Astrocyte (in vitro differentiated cells and primary cell): ENCODE results near the gene IFITM10. TPM values are rescaled to one million over a fixed set of nuclear protein-coding genes. Genes with fewer than 3 reads are reported as not detected.

Experiments used
- DNase-seq: peaks from one replicate; pipeline ENCODE4 v3.0.0-alpha.2; 2010; ENCODE audit warnings: low read depth
- FAIRE-seq: peaks from 2 replicates; lab custom pipeline; 2011; peaks lifted over from hg19 to GRCh38; lab: Jason Lieb, UNC
- H2AFZ ChIP-seq: 2 replicates; pipeline ENCODE4 v1.6.0; 2012; ENCODE audit warnings: low read depth, low read length, inconsistent platforms
- H3K27ac ChIP-seq: 2 replicates; pipeline ENCODE4 v1.5.1; 2011; ENCODE audit warnings: low read depth, low read length, inconsistent platforms
- H3K27me3 ChIP-seq: 2 replicates; pipeline ENCODE4 v1.6.0; 2011; ENCODE audit warnings: low read length, inconsistent platforms; ENCODE audit not compliant: insufficient read depth
- H3K36me3 ChIP-seq: 2 replicates; pipeline ENCODE4 v1.5.1; 2011; ENCODE audit warnings: low read length, inconsistent platforms; ENCODE audit not compliant: insufficient read depth
- H3K4me1 ChIP-seq: 2 replicates; pipeline ENCODE4 v1.5.1; 2011; ENCODE audit warnings: low read length, inconsistent platforms; ENCODE audit not compliant: insufficient read depth
- H3K4me2 ChIP-seq: 2 replicates; pipeline ENCODE4 v1.6.0; 2012; ENCODE audit warnings: low read length, inconsistent platforms
- H3K4me3 ChIP-seq: 2 replicates; pipeline ENCODE4 v1.5.1; 2011; ENCODE audit warnings: low read depth, mild to moderate bottlenecking, low read length, inconsistent platforms; ENCODE audit not compliant: insufficient read depth
- H3K79me2 ChIP-seq: 2 replicates; pipeline ENCODE4 v1.6.0; 2012; ENCODE audit warnings: mild to moderate bottlenecking, low read length, inconsistent platforms; ENCODE audit not compliant: insufficient read depth
- H3K9ac ChIP-seq: 2 replicates; pipeline ENCODE4 v1.6.0; 2012; ENCODE audit warnings: mild to moderate bottlenecking, low read length, inconsistent platforms
- H3K9me3 ChIP-seq: 2 replicates; pipeline ENCODE4 v1.5.1; 2012; ENCODE audit warnings: low read depth, mild to moderate bottlenecking, low read length, inconsistent platforms; ENCODE audit not compliant: insufficient read depth
- H4K20me1 ChIP-seq: 2 replicates; pipeline ENCODE4 v1.6.0; 2012; ENCODE audit warnings: low read length, inconsistent platforms; ENCODE audit not compliant: insufficient read depth
- H3K27ac Mint-ChIP-seq: one replicate; pipeline ENCODE4 v1.8.0; 2021; ENCODE audit warnings: mild to moderate bottlenecking, mixed read lengths; ENCODE audit not compliant: unreplicated experiment
- H3K27me3 Mint-ChIP-seq: one replicate; pipeline ENCODE4 v1.8.0; 2021; ENCODE audit warnings: low read depth, mixed read lengths; ENCODE audit not compliant: unreplicated experiment
- H3K36me3 Mint-ChIP-seq: one replicate; pipeline ENCODE4 v1.8.0; 2021; ENCODE audit warnings: low read depth, mixed read lengths; ENCODE audit not compliant: unreplicated experiment
- H3K4me1 Mint-ChIP-seq: one replicate; pipeline ENCODE4 v1.8.0; 2021; ENCODE audit warnings: low read depth, mixed read lengths; ENCODE audit not compliant: unreplicated experiment
- H3K4me3 Mint-ChIP-seq: one replicate; pipeline ENCODE4 v1.8.0; 2021; ENCODE audit warnings: mild to moderate bottlenecking, moderate library complexity, mixed read lengths; ENCODE audit not compliant: unreplicated experiment
- H3K9me3 Mint-ChIP-seq: one replicate; pipeline ENCODE4 v1.8.0; 2021; ENCODE audit warnings: mild to moderate bottlenecking, mixed read lengths; ENCODE audit not compliant: unreplicated experiment
- EZH2 ChIP-seq: IDR thresholded peaks from 2 replicates; pipeline ENCODE4 v1.6.1; 2012; ENCODE audit warnings: mild to moderate bottlenecking, low read length, inconsistent platforms; ENCODE audit not compliant: insufficient read depth
- total RNA-seq: library from RNA; stranded (reverse); gene quantifications from 2 replicates; pipeline ENCODE4 v1.2.1, GENCODE V29; 2021
- TF ChIP-seq, protein P1 (sequence below): IDR thresholded peaks from 2 replicates; pipeline ENCODE4 v1.5.1; 2011; ENCODE audit warnings: low read depth, mild to moderate bottlenecking, inconsistent platforms, low read length, moderate library complexity; ENCODE audit not compliant: insufficient read depth

IFITM10 gene
- total RNA-seq, 1 donor from 2014 or later: 2.0 TPM

DNA sequence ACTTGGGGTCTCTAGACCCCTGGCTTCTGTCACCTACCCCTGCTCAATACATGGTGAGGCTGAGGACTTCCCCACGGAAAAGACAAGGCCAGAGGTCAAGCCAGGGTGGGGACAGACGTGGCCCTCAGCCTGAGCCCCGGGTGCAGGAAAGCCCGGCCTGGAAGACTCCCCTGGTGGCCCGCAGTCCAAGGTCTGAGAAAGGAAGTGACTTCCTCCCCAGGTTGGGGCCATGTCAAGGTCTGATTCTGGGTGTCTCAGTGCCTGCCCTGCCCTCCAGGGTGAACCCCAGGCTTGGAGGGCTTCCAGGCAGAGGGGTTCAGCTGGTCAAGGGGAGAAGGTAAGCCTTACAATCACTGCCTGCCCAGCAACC is 9.4 kb upstream of the IFITM10 start:
- H3K9ac ChIP-seq: no peak overlapping the region
- H3K4me3 ChIP-seq: no peak overlapping the region
- no peak overlapping the region for H2AFZ ChIP-seq
- Mint-ChIP-seq H3K36me3 (peaks cover 8% of the 10 kb centered on the region), H3K9me3 (no peaks in the 10 kb centered on the region), H3K4me1 (peaks cover 13% of the 10 kb centered on the region), H3K27ac (no peak overlapping the region), H3K27me3 (no peaks in the 10 kb centered on the region), H3K4me3 (no peak overlapping the region)
- H3K27me3 ChIP-seq: no peaks in the 10 kb centered on the region
- H3K9me3 ChIP-seq: no peaks in the 10 kb centered on the region
- peaks cover 46% of the 10 kb centered on the region for H4K20me1 ChIP-seq
- peaks cover 27% of the 10 kb centered on the region for H3K79me2 ChIP-seq
- DNase-seq (no peak), FAIRE-seq (no peak)
- no peaks in the 10 kb centered on the region for H3K36me3 ChIP-seq
- H3K4me2 ChIP-seq: peak overlapping the region; percentile 17
- TF ChIP-seq EZH2: no peak
- TF ChIP-seq, protein P1, sequence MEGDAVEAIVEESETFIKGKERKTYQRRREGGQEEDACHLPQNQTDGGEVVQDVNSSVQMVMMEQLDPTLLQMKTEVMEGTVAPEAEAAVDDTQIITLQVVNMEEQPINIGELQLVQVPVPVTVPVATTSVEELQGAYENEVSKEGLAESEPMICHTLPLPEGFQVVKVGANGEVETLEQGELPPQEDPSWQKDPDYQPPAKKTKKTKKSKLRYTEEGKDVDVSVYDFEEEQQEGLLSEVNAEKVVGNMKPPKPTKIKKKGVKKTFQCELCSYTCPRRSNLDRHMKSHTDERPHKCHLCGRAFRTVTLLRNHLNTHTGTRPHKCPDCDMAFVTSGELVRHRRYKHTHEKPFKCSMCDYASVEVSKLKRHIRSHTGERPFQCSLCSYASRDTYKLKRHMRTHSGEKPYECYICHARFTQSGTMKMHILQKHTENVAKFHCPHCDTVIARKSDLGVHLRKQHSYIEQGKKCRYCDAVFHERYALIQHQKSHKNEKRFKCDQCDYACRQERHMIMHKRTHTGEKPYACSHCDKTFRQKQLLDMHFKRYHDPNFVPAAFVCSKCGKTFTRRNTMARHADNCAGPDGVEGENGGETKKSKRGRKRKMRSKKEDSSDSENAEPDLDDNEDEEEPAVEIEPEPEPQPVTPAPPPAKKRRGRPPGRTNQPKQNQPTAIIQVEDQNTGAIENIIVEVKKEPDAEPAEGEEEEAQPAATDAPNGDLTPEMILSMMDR: no peak
- peaks cover 39% of the 10 kb centered on the region for H3K4me1 ChIP-seq
- no peak overlapping the region for H3K27ac ChIP-seq

DNA sequence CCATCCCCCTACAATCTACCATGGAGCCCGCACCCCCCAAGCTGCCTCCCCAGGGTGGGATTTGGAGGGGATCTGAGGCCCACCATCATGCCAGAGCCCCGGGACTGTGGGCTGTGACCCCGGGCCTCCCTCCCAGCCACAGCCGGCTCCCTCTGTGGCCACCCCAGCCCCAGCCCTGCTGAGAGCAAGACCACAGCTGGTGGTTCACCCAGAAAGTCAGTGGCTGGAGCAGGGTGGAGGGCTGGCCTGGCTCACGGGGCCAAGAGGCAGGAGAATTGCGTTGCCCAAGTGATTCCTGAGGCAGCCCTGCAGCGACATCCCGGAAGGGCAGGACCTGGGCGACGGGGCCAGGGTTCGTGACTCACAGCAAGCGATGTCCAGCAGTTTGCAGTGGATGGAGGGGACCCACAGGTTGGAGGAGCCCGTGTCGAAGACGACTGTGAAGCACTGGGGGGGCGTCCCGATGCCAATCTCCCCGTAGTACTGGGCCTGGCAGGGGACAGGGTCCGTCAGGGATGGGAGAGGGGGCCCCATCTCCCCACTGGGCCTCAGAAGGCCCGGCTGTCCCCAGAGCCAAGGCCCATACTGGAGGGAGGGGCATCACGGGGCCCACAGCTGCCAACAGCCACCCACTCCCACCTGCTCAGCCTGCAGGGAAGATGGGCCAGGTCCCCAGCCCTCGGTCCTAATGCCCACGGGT is 8.9 kb upstream of the IFITM10 start:
- Mint-ChIP-seq H3K36me3 (peaks cover 8% of the 10 kb centered on the region), H3K27me3 (no peaks in the 10 kb centered on the region), H3K9me3 (no peaks in the 10 kb centered on the region), H3K27ac (no peak overlapping the region), H3K4me3 (no peak overlapping the region), H3K4me1 (peaks cover 13% of the 10 kb centered on the region)
- Histone ChIP-seq H3K9me3 (no peaks in the 10 kb centered on the region), H3K4me1 (peaks cover 38% of the 10 kb centered on the region), H3K4me2 (no peak overlapping the region), H3K79me2 (peaks cover 27% of the 10 kb centered on the region), H3K9ac (no peak overlapping the region), H4K20me1 (peaks cover 48% of the 10 kb centered on the region), H3K27me3 (no peaks in the 10 kb centered on the region), H3K36me3 (no peaks in the 10 kb centered on the region), H3K27ac (no peak overlapping the region), H2AFZ (no peak overlapping the region), H3K4me3 (no peak overlapping the region)
- FAIRE-seq (no peak), DNase-seq (no peak)
- no peak for TF ChIP-seq EZH2
- TF ChIP-seq, protein P1: no peak

DNA sequence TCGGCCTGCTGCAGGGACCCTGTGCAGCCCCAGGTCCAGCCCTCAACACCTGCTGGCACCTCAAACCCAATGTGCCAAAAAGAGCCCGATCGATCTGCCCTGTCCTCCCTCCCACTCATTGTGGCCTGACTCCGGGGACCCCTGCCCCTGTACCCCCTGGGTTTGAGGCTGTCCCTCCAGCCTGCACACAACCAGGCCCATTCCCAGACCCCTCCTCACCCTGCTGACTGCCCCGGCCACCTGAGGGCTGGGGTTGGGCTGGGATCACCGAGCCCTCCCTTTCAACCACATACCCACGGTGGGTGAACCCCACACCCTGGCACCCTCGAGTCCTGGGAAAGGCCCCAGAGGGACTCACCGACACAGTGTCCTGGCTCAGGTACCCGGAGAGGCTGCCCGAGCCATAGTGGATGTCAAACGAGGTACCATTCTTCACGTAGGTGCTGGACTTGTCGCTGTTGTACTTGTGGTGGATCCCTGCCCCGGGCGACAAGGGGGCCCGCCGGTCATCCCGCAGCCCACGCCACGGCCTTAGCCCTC is 8.3 kb upstream of the IFITM10 start:
- H3K9me3 Mint-ChIP-seq: no peaks in the 10 kb centered on the region
- peaks cover 27% of the 10 kb centered on the region for H3K79me2 ChIP-seq
- no peaks in the 10 kb centered on the region for H3K27me3 ChIP-seq
- no peak overlapping the region for H2AFZ ChIP-seq
- H4K20me1 ChIP-seq: peaks cover 48% of the 10 kb centered on the region
- H3K36me3 Mint-ChIP-seq: peaks cover 8% of the 10 kb centered on the region
- peaks cover 34% of the 10 kb centered on the region for H3K4me1 ChIP-seq
- no peak overlapping the region for H3K27ac Mint-ChIP-seq
- H3K9ac ChIP-seq: no peak overlapping the region
- TF ChIP-seq, protein P1: no peak
- no peak for TF ChIP-seq EZH2
- H3K36me3 ChIP-seq: no peaks in the 10 kb centered on the region
- no peak overlapping the region for H3K4me3 Mint-ChIP-seq
- no peak overlapping the region for H3K4me3 ChIP-seq
- no peaks in the 10 kb centered on the region for H3K9me3 ChIP-seq
- H3K27ac ChIP-seq: no peak overlapping the region
- DNase-seq: no peak
- FAIRE-seq: no peak
- no peaks in the 10 kb centered on the region for H3K27me3 Mint-ChIP-seq
- H3K4me1 Mint-ChIP-seq: peaks cover 13% of the 10 kb centered on the region
- H3K4me2 ChIP-seq: no peak overlapping the region
